Measurements from ENCODE around the gene RNF181.

GRCh38 chr2:85585781-85586105, 9.8 kb upstream of the RNF181 start:
- TF ChIP-seq CTCF (IDR thresholded peaks at IDR 0.05) (no peak), SIN3A (IDR thresholded peaks at IDR 0.05; ENCODE audit: borderline replicate concordance, insufficient read depth, low read depth, low read length) (no peak), POLR2AphosphoS5 (IDR thresholded peaks at IDR 0.05; ENCODE audit: low read depth, low read length) (no peak)

Data from Panc1 (cell line).